Colonic mucosa (tissue), 4 donors: Measurements from ENCODE around the gene SYT2. TPM values are rescaled to one million over a fixed set of nuclear protein-coding genes. Genes with fewer than 3 reads are reported as not detected.

Experiments used
- DNase-seq: peaks from one replicate; pipeline ENCODE4 v3.0.0-alpha.2; 2020
- H3K27ac ChIP-seq: fragments of 200-600 bp; one replicate; pipeline ENCODE4 v1.8.0; 2021
- H3K27me3 ChIP-seq: fragments of 200-600 bp; one replicate; pipeline ENCODE4 v1.8.0; 2021
- H3K36me3 ChIP-seq: fragments of 200-600 bp; one replicate; pipeline ENCODE4 v1.8.0; 2021
- H3K4me1 ChIP-seq: fragments of 200-600 bp; one replicate; pipeline ENCODE4 v1.8.0; 2021; ENCODE audit warnings: mild to moderate bottlenecking
- H3K4me3 ChIP-seq: fragments of 200-600 bp; one replicate; pipeline ENCODE4 v1.8.0; 2021
- H3K9ac ChIP-seq, 2 donors: one replicate each; pipeline ENCODE4 v1.7.0; 2013; ENCODE audit warnings: control low read depth in 2 of 2, low read depth in 2 of 2, low read length in 2 of 2
- H3K9me3 ChIP-seq: fragments of 200-600 bp; one replicate; pipeline ENCODE4 v1.8.0; 2021
- CTCF ChIP-seq: fragments of 200-600 bp; IDR thresholded peaks from one replicate; pipeline ENCODE4 v1.8.0; 2022; ENCODE audit warnings: antibody characterized with exemption, mild to moderate bottlenecking
- intact Hi-C: fragments of 100-400 bp; cut with DNase I; formaldehyde crosslinking; loops from one replicate; pipeline ENCODE4 v1.14.1; 2022
- total RNA-seq, 2 donors: library from RNA; stranded (reverse); fragmentation: NEBNext Ultra II Directional in 1 of 2; extraction: Animal tissue kit (Norgen Biotek cat#: 25700) in 1 of 2; gene quantifications; one replicate each; pipeline ENCODE4 v1.2.1, GENCODE V29; 2021
- donor health status: healthy.
- donor health status: DM: no; HTN: no; CAD: no.
- donor health status: DM: no; HTN: no; CAD: no.

Gene SYT2
- total RNA-seq, 2 donors from 2014 or later, result 0.15 to 0.19 TPM

GRCh38 chr1:202597090-202597761 is 113.0 kb downstream of the SYT2 start:
- intact Hi-C loops, result no loop called here
- Histone ChIP-seq H3K27me3 (no peaks in the 10 kb centered on the region), H3K9ac (no peak overlapping the region), H3K4me1 (no peaks in the 10 kb centered on the region), H3K9me3 (no peaks in the 10 kb centered on the region), H3K36me3 (no peaks in the 10 kb centered on the region), H3K4me3 (no peak overlapping the region), H3K27ac (no peak overlapping the region)
- no peak for TF ChIP-seq CTCF
- DNase-seq, result no peak

DNA sequence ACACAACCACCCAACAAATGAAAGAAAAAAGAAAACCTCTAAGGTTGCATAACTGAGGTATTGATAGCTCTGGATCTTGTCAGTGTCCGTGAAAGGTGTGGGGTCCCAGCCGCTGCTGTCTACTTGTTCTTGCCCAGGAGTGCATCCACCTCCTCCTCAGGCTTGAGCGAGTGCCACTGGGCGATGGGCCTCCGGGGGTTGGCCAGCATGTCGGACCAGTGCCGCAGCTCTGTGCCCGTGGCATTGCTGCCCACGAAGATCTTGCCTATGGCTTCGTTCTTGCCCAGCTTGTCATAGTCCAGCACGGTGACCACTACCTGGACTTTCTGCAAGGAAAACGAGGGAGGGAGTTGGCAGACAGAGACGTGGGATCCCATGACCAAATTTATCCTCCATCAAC is 113.6 kb downstream of the SYT2 start:
- intact Hi-C loops, result no loop called here
- no peak for TF ChIP-seq CTCF
- Histone ChIP-seq H3K4me3 (no peak overlapping the region), H3K4me1 (no peaks in the 10 kb centered on the region), H3K9ac (no peak overlapping the region), H3K36me3 (no peaks in the 10 kb centered on the region), H3K9me3 (no peaks in the 10 kb centered on the region), H3K27ac (no peak overlapping the region), H3K27me3 (no peaks in the 10 kb centered on the region)
- DNase-seq, result no peak

GRCh38 chr1:202593845-202594244 is 116.4 kb downstream of the SYT2 start:
- TF ChIP-seq CTCF, result no peak
- Histone ChIP-seq H3K27ac (no peak overlapping the region), H3K4me3 (no peak overlapping the region), H3K9ac (no peak overlapping the region), H3K27me3 (no peaks in the 10 kb centered on the region), H3K9me3 (no peaks in the 10 kb centered on the region), H3K36me3 (no peaks in the 10 kb centered on the region), H3K4me1 (no peaks in the 10 kb centered on the region)
- intact Hi-C loops, result no loop called here
- no peak for DNase-seq

DNA sequence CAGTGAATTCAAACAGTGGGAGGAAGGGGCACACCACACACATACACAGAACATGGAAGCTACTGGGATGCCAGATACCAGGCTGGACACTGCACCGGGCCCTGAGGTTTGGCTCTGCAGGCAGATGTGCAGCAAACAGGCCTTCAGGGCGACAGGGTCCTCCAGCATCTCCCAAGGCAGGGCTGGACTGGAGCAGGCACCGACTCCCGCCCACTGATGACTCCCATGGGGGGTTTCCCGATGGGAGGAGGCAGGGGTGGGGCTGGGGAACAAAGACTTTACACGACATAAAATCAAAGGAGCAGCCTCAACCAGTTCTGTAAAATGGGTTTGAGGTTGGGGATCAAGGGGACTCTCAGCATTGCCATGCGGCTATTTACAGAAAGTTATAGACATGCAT is 118.1 kb downstream of the SYT2 start:
- Histone ChIP-seq H3K9ac (no peak overlapping the region), H3K27ac (no peak overlapping the region)
- intact Hi-C loops, result no loop called here

GRCh38 chr1:202591515-202591914 is 118.7 kb downstream of the SYT2 start:
- Histone ChIP-seq H3K9ac (peak overlapping the region in 1 of 2 donors; percentile 4), H3K9me3 (no peaks in the 10 kb centered on the region), H3K27ac (no peak overlapping the region), H3K4me1 (no peaks in the 10 kb centered on the region), H3K27me3 (no peaks in the 10 kb centered on the region), H3K4me3 (no peak overlapping the region), H3K36me3 (no peaks in the 10 kb centered on the region)
- no peak for TF ChIP-seq CTCF
- intact Hi-C loops, result no loop called here
- no peak for DNase-seq

More for the DNA sequence above, 118.1 kb downstream of the SYT2 start:
- H3K4me1 ChIP-seq, result no peaks in the 10 kb centered on the region
- H3K36me3 ChIP-seq, result no peaks in the 10 kb centered on the region
- no peaks in the 10 kb centered on the region for H3K27me3 ChIP-seq
- DNase-seq, result no peak
- no peak overlapping the region for H3K4me3 ChIP-seq
- no peak for TF ChIP-seq CTCF
- H3K9me3 ChIP-seq, result no peaks in the 10 kb centered on the region
